Ishikawa (cell line): Measurements from ENCODE around the gene BMPER.

Source experiments
- CEBPB ChIP-seq: IDR thresholded peaks from 2 replicates; pipeline ENCODE4 v1.6.1; 2012
- EGR1 ChIP-seq: IDR thresholded peaks from 2 replicates; pipeline ENCODE4 v1.6.1; 2012
- EP300 ChIP-seq: IDR thresholded peaks from 2 replicates; pipeline ENCODE4 v1.6.1; 2012; ENCODE audit warnings: borderline replicate concordance
- FOXM1 ChIP-seq: IDR thresholded peaks from 2 replicates; pipeline ENCODE4 v1.6.1; 2012; ENCODE audit warnings: low read depth, borderline replicate concordance
- RAD21 ChIP-seq: IDR thresholded peaks from 2 replicates; pipeline ENCODE4 v1.6.1; 2012; ENCODE audit warnings: low read depth
- TAF1 ChIP-seq: IDR thresholded peaks from 2 replicates; pipeline ENCODE4 v1.6.1; 2012; ENCODE audit warnings: low read depth, mild to moderate bottlenecking
- ZBTB7A ChIP-seq: IDR thresholded peaks from 2 replicates; pipeline ENCODE4 v1.6.1; 2012; ENCODE audit warnings: low read depth
- TF ChIP-seq, protein P1 (sequence below): IDR thresholded peaks from 2 replicates; pipeline ENCODE4 v1.6.1; 2012
- TF ChIP-seq, protein P2 (sequence below): IDR thresholded peaks from 2 replicates; pipeline ENCODE4 v1.6.1; 2012; ENCODE audit warnings: low read depth, mild to moderate bottlenecking

DNA sequence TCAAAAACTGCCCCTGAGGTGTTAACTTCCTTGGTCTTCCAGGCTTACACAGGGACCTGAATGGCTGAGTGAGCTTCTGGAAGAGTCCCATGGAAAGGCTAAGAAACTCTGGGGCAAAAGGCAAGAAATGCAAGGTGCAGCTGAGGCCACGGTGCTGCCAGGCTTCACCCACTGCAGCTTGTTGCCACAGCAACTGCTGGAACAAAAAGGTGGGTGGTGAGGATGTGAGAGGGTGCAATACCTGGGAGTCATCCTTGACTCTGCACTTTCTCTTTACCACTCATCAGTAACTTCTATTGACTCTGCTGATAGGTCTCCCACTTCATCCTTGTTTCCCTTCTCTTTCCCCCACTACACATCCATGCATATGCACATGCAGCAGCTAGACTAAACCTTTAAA is 258.6 kb downstream of the BMPER start:
- no peak for TF ChIP-seq RAD21
- TF ChIP-seq, protein P1, sequence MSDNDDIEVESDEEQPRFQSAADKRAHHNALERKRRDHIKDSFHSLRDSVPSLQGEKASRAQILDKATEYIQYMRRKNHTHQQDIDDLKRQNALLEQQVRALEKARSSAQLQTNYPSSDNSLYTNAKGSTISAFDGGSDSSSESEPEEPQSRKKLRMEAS, result no peak
- no peak for TF ChIP-seq CEBPB
- no peak for TF ChIP-seq TAF1
- no peak for TF ChIP-seq FOXM1
- TF ChIP-seq, protein P2, sequence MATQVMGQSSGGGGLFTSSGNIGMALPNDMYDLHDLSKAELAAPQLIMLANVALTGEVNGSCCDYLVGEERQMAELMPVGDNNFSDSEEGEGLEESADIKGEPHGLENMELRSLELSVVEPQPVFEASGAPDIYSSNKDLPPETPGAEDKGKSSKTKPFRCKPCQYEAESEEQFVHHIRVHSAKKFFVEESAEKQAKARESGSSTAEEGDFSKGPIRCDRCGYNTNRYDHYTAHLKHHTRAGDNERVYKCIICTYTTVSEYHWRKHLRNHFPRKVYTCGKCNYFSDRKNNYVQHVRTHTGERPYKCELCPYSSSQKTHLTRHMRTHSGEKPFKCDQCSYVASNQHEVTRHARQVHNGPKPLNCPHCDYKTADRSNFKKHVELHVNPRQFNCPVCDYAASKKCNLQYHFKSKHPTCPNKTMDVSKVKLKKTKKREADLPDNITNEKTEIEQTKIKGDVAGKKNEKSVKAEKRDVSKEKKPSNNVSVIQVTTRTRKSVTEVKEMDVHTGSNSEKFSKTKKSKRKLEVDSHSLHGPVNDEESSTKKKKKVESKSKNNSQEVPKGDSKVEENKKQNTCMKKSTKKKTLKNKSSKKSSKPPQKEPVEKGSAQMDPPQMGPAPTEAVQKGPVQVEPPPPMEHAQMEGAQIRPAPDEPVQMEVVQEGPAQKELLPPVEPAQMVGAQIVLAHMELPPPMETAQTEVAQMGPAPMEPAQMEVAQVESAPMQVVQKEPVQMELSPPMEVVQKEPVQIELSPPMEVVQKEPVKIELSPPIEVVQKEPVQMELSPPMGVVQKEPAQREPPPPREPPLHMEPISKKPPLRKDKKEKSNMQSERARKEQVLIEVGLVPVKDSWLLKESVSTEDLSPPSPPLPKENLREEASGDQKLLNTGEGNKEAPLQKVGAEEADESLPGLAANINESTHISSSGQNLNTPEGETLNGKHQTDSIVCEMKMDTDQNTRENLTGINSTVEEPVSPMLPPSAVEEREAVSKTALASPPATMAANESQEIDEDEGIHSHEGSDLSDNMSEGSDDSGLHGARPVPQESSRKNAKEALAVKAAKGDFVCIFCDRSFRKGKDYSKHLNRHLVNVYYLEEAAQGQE, result no peak
- TF ChIP-seq EP300, result no peak
- no peak for TF ChIP-seq ZBTB7A
- no peak for TF ChIP-seq EGR1
